NCI-H82 (cell line): ENCODE results near the gene THADA.
A peak's percentile ranks its signal among the peaks of the same experiment; 100 is the strongest.
"Not testable (repeated sequence)": the region's sequence is repeated elsewhere in the genome, so short reads cannot be mapped to it uniquely, and the experiment has no call there.

Experiments
- DNase-seq: peaks from one replicate; lab custom pipeline; 2025; lab: John Stamatoyannopoulos, UW

Gene THADA

DNA sequence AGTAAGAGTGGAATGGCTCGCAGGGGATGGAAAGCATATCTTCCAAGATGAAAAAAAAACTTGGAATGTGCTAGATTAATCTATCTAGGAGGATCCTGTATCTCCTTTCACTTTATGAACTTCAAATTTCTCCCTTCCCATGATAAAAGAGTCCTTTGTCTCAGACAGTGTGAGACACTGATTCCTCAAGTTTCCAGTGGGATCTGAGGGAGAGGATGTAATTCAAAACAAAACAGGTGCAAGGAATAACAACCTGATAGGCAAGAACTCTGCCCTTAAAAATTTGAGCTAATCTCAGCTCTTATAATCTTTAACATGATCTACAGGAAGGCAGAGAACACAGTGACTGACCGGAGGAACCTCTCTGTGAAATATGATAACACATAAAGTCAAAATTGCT lies 207.5 kb downstream of the THADA start:
- no peak for DNase-seq

DNA sequence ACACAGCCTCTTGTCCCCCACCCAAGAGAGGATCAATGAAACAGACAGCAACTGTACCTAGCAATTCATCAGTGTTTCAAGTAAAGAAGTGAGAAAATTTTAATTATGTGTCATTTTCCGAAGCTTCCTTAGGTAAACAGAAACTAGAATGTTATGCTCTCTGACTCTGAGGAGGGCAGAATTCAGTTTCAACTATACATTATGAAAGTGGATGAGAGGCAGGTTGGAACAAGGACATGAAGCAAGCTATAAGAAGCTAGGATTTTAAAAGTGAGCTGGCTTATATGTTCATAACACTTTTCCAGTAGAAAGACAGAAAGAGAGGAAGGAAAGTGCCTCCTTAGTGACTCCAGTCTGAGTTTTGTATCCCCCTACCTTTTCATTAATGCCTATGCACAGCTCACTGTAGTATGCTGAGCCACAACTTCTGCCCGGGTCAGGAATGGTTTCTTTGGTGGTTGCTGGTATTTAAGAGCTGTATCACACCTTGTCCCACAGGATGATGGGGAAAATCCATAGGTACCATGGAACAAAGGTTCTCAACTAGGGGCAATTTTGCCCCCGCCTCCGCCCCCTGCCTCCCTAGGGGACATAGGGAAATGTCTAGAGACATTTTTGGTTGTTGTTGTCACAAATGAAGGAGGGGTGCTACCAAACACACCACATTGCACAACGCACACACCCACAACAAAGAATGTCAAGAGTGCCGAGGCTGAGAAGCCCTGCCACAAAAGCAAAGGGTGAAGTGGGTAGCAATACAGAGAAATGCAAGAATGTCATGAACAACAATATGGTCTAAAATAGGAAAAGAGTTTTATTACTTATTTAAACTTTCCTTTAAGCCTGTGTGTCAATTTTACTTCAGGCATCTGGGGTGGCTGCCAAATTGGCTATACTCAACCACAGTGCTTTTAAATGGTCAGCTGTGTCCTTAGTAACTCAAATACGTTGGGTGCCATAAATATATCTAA lies 208.5 kb downstream of the THADA start:
- DNase-seq = no peak

DNA sequence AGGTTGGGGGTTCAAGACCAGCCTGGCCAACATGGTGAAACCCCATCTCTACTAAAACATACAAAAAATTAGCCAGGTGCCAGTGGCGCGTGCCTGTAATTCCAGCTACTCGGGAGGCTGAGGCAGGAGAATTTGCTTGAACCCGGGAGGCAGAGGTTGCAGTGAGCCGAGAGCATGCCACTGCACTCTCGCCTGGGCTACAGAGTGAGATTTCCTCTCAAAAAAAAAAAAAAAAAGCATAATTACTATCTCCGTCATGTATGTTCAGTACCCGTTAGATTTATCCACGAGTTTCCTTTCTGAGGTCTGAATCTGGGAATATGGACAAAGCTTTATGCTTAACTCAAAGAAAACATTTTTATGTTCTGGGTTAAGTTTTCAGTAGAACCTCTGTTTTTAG lies 209.2 kb downstream of the THADA start:
- not testable (repeated sequence) for DNase-seq

DNA sequence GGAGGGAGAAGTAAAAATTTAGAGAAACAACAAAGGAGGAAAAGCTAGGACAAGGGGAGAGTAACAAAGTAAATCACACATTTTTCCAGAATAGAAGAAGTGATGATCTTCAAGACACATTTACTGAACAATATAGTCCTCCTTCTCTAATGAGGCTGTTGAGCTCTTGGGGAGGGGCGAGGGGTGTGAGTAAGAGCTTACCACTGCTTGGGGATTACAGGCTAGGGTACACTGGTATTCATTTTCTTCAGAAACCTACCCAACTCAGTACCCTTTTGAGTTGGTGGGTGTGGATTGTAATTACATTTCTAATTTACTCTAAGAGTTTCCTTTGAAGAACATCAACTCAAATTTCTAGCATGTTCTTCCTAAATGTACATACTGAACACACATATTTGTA lies 211.7 kb downstream of the THADA start:
- no peak for DNase-seq

DNA sequence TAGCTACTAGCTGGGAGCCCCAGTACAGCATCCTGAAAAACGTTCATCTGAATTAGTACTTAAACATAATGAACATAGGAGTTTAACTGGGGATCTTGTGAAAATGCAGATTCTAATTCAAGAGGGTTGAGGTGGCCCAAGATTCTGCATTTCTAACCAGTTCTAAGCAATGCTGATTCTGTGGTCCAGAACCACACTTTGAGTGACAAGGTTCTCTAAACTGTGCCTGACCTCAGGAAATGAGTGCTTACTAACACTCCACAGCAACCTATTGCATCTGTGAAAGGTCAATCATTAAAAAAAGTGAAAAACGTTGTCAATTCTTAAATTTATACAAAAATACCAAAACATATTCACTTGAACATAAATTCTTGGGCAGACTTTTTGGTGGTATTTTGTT lies 212.3 kb downstream of the THADA start:
- DNase-seq = no peak

DNA sequence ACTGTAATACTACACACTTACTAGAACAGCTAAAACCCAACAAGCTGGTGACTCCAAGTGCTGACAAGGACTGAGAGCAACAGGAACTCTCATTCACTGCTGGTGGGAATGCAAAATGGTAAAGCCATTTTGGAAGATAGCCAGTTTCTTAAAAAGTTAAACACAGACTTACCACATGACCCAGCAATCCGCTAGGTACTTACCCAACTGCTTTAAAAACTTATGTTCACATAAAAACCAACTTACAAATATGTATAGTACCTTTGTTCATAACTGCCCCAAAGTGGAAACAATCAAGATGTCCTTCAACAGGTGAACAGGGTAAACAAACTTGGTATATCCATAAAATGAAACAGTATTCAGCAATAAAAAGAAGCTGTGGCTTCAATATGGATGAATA lies 216.3 kb downstream of the THADA start:
- DNase-seq = no peak

DNA sequence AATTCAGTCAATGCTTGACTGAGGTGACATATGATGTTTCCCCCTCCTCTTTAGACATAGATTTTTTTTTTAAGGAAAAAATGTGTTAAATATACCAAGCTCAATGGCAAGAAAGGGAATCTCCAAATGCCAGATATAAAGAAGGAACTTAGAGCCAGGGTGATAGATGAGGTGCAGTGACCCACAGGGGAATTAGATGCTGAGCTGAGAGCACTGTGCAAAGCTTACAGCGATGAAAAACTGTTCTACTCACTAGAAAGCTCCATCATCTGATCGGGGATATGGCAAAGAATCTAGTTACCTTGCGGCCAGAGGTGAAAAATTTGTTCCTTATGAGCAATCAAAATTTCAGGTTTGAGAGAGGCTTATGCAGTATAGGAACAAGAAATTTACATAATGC lies 218.5 kb downstream of the THADA start:
- DNase-seq = no peak

DNA sequence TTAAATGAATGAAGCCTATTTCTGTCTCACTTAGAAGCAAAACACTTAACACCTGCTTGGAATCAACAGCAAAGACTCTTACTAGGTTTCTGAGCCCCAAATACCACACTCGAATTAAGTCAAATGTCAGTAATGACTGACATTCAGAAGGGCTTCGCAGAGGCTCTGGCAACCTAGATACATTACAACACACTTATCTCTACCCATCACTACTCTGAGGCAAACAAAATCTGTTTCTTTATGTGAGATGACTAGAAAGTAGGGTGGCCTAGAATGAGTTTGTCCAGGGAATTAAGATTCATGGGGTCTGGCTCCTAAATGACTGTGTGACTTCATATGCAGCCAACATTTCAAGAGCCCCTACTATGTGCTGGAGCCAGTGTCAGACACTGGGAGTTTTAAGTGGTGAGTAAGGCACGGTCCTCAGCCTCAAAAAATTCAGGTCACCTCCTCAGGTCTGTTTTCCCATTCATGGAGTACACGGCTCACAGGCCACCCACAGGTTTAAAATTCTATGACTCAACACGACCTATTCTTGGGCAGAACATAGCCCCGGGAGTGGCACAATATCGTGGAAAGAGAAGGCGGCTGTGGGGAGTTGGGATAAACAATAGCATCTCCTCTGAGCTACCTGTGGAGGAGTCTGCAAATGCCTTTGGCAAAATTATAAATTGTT lies 219.2 kb downstream of the THADA start:
- DNase-seq = no peak

DNA sequence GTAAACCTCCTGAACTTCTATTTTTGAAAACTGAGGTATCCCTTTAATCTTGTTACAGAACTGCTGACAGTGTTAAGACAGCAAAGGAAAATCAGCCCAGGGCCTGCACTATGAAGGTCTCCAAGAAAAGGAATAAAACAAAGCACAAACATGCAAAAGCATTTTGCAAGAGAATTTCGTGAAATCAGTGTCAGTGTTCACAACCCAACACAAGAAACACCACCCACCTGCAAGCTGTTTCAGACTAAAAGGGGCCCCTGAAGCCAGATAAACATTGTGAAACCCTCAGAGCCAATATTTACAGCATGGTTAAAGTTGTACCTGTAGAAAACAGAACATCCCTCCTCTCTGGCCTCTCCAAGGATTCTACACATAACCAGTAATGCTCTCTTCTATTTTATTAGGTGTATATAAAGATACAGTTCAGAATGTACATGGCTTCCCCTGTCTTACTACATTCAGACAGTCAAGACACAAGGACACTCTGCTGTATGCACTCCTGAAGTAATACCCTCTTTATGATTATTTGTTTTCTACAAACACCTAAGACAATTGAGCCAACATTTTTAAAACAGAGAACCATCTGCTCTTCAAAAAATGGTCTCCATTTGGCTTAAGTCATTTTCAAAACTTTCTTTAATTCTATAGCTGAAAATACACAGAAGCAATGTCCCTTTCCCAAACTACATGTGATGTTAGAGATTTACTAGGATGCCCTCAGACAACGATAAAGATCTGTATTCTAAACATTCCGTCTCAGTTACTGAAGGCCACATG lies 219.9 kb downstream of the THADA start:
- peak; percentile 33 for DNase-seq

DNA sequence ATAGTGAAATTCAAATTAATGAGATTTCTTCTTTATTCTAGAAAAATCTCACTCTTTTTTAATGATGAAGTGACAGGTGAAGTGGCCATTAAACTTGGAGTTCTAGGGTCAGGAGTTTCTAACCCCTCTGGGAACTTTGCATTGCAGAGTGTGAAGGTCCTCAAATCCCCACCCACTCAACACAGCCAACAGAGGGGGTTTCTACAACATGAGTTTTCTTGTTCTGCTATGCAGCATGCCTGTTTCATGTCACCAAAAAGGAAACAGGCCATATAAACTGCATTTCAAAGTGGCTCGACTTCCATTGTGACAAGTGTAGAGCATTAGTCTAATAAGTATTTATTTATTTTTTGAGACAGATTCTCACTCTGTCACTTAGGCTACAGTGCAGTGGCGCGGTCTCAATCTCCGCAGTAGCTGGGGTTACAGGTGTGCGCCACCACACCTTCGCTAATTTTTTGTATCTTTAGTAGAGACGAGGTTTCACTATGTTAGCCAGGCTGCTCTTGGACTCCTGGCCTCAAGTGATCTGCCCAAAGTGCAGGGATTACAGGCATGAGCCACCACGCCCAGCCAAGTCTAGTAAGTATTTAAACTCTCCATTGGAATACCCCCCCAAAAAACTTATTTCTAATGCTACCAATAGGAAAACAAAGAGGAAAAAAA lies 223.3 kb downstream of the THADA start:
- no peak for DNase-seq

DNA sequence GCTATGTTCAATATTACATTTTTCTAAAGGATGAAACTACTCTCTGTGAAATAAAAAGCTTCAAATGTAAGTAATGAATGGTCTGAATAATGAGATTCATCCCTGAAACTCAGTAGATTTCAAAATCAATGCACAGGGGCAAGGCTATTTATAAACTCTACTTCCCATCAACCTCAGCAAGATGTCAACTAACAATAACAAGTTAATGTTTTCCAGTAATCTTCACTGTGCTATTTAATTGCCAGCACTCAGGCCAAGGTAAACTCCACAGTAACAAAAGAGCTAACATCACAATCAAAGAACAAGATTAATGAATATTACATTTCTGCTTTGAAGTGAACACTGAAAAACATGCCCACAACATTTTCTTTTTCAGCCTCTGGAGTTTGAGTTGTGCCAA lies 225.1 kb downstream of the THADA start:
- DNase-seq = no peak

DNA sequence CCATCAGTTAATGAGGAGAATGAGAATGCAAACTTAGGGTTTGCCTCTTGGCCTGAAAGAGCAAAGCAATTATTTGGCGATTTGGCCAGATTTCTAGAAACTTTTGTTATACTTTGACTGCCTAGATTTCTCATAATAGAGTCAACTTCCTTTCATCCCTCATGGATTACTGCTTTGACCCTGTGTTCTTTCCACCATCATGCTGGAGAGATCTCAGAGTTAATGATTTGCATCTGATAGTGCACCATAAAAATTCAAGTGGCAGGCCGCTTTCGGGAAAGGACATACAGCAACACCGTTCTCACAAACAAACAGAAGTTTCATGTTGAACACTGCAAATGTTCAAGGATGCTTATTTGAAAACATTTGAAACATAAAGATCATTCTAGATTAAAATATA lies 225.7 kb downstream of the THADA start:
- DNase-seq = no peak

DNA sequence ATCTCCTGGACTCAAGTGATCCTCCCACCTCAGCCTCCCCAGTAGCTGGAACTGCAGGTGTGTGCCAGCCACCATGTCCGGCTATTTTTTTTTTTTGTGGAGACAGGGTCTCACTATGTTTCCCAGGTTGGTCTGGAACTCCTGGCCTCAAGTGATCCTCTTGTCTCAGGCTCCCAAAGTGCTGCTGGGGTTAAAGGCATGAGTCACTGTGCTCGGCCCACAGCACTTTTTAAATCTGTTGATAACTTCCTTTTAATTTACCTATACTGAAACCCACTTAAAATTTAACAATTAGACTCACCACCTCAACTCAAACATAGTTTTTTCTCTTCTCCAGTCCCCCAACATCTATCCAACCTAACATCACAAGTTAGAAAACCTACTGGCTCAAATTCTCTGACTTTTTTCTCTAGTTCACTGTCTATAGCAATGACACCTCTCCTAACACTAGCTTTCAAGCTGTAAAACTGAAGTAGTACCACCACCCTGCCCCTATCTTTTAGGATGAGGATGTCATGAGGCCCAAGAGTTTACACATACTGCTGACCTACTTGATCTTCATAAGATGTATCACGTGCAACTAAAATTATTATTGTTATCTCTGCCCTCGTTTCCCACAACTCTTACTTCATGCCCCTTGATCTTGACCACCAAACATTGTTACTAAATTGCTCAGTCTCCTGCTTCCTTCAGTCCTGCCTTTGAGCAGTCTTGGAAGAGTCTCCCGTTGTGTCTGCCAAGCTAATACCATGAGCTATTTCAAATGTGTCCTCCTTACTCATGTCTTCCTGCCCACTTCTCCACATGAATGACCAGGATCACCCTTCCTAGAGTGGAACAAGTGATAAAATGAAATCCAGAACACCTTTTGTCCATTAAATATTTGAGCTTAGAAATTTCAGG lies 227.1 kb downstream of the THADA start:
- DNase-seq = no peak

DNA sequence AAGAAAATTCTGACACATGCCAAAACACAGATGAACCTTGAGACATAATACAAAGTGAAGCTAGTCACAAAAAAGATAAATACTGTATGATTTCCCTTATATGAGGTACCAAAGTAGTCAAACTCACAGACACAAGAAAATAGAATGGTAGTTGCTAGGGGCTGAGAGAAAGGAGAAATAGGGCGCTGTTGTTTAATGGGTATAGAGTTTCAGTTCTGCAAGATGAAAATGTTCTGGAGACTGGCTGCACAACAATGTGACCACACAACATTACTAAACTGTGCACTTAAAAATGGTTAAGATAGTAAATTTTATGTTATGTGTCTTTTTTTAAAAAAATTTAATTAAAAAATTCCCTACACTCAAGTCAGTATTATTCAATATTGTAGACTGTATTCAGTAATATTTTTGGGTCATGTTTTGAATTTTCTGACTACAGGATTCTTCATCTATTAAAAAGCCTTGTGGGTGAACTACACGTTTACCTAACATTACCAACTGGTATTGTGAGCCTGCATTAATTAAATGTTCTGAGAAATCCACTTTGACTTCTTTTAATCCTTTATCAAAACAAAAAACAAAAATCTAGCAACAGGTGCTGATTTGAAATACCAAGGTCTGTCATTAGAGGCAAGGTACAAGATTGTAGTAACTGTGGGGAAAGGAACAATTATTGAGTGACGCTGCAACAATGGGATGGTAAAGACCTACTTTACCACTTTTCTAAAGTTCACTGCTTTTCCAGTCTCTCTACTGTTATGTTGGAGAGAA lies 228.6 kb downstream of the THADA start:
- no peak for DNase-seq

DNA sequence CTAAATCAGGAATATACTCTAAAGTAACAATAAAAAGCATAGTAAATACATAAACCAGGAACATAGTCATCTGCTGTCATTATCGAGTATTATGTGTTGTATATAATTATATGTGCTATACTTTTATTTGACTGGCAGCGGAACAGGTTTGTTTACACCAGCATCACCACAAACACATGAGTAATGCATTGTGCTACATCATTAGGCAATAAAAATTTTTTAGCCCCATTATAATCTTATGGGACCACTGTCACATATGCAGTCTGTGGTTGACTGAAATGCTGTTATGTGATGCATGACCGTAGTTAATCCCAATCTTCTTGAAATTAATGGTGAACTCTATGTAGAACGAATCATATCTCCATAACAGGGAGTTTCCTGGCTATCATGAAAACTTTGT lies 232.7 kb downstream of the THADA start:
- DNase-seq = no peak

DNA sequence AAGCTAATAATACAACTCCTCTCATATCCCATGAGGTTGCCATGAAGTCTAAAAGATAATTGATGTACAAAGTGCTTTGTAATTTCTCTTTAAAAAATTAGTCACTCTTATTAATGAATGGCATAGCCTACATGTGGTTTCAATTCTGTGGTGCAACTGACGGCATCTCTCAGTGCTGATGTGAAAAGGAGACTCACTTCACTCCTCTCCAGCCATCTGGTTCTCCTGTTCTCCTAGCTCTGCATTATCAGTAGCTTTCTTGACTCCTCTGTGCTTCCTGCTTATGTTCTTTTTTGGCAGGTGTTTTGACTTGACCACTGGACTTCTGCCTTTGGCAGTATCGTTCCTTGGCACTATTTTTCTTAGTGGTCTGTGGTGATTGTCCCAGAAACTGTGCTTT lies 234.6 kb downstream of the THADA start:
- no peak for DNase-seq

DNA sequence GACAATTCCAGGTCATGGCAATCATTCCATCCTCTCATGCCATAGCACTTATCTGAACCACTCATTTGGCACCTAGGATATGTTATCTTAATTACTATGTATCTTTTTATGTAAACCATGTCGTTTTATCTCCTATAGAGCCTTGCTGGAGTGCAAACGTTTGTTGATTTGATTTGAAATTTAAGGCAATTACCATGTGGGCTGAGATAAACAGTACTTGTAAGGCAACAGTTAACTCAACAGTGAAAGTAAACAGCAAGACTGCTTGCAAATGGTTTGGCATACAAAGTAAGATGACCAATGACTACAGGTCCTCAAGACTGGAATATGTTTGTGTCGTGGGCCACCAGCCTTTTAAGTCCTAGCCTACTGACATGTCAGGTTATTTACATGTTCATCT lies 235.7 kb downstream of the THADA start:
- no peak for DNase-seq

DNA sequence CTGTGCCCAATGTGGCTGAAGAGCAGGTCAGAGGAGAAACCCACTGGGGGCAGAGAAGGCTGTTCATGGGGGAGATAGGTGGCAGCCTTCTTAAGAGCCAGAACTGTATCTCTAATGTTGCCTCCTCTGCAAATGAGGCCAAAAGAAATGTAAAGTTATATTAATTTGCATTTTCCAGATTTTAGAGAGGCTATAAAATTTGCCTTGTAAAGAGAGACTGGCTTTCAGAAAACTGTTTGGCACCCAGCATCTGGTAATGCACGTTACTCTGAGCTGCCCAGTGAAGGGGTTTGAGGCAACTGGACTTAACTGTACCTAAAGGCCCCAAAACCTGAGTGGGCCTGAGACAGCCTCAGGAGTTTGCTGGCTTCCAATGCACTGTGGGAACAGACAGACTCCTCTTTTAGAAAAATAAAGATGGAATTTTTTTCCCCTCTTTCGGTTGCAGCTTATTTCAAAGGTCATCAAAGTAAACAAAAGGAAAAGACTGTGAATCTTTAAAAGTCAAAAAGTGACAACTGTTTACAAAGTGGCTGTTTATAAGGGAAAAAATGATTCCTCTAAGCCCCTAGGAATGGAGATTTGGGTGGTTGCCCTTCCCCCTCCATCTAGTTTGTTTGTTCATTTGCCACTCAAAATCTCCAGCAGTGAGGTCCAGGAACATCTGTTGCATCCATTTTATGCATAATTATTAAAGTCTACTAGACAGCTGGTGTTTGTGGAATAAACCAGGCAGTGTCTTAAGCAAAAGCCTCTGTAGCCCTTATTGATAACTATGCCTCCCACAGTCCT lies 237.2 kb downstream of the THADA start:
- DNase-seq = peak; percentile 91

DNA sequence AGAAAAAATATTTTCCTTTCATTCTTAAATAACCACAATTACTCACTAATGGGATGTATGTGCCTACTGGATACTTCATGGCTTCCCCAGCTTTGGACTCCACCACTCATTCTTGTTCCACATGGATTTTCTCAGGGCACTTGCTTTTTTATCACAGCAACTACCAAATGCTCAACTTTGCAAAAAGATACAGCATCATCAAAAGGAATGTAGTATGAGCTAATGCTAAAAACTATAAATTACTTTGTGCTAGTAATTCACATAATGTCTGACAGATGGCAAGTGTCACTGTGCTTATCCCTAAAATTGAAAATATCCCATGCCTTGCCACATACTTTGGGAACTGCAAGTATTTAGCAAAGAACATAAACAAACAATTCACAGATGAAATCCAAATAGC lies 239.1 kb downstream of the THADA start:
- no peak for DNase-seq
